Stimulated activated CD4-positive, alpha-beta T cell treated with anti-CD3 and anti-CD28 coated beads, Interleukin-4, amount 100 ng/mL, for 1 hour (primary cell): ENCODE results near the gene CELF5.
A peak's percentile ranks its signal among the peaks of the same experiment; 100 is the strongest.
"Not testable (repeated sequence)": the region's sequence is repeated elsewhere in the genome, so short reads cannot be mapped to it uniquely, and the experiment has no call there.

Experiments used
- DNase-seq: peaks from one replicate; pipeline ENCODE4 v3.0.0-alpha.2; 2020

The CELF5 gene

GRCh38 chr19:3325451-3325850 is 101.0 kb downstream of the CELF5 start:
- no peak for DNase-seq

- no peak for DNase-seq
Measured at GRCh38 chr19:3328743-3329142, 104.3 kb downstream of the CELF5 start.

- DNase-seq, result no peak
Measured at GRCh38 chr19:3330047-3330446, 105.6 kb downstream of the CELF5 start.

GRCh38 chr19:3332232-3332631 is 107.8 kb downstream of the CELF5 start:
- DNase-seq, result not testable (repeated sequence)

GRCh38 chr19:3333020-3333583 is 108.6 kb downstream of the CELF5 start:
- no peak for DNase-seq

- no peak for DNase-seq
Measured at GRCh38 chr19:3333662-3334061, 109.2 kb downstream of the CELF5 start.

GRCh38 chr19:3334749-3335430 is 110.4 kb downstream of the CELF5 start:
- not testable (repeated sequence) for DNase-seq

- DNase-seq, result no peak
Measured at GRCh38 chr19:3335431-3336350, 111.2 kb downstream of the CELF5 start.

GRCh38 chr19:3336351-3336679 is 111.9 kb downstream of the CELF5 start:
- no peak for DNase-seq

- DNase-seq, result no peak
Measured at GRCh38 chr19:3336680-3337523, 112.4 kb downstream of the CELF5 start.

GRCh38 chr19:3338541-3339181 is 114.2 kb downstream of the CELF5 start:
- peak; percentile 34 for DNase-seq

- DNase-seq, result no peak
Measured at GRCh38 chr19:3340340-3340739, 115.9 kb downstream of the CELF5 start.

- DNase-seq, result no peak
Measured at GRCh38 chr19:3342246-3342645, 117.8 kb downstream of the CELF5 start.

GRCh38 chr19:3342962-3343361 is 118.5 kb downstream of the CELF5 start:
- not testable (repeated sequence) for DNase-seq

GRCh38 chr19:3343619-3344502 is 119.4 kb downstream of the CELF5 start:
- peak; percentile 41 for DNase-seq

- no peak for DNase-seq
Measured at GRCh38 chr19:3344608-3345598, 120.4 kb downstream of the CELF5 start.

- no peak for DNase-seq
Measured at GRCh38 chr19:3345850-3346460, 121.5 kb downstream of the CELF5 start.
